ENCODE results near the gene MBD3L2B.

Gene MBD3L2B

GRCh38 chr19:7010722-7011593, 10.3 kb downstream of the MBD3L2B start:
- no peak overlapping the region for H3K27ac ChIP-seq
- H3K4me3 ChIP-seq: no peak overlapping the region
- no peak for DNase-seq (ENCODE audit: low spot score)
- no peak for TF ChIP-seq CTCF (IDR thresholded peaks at IDR 0.05)

- no peak overlapping the region for H3K4me3 ChIP-seq
- H3K27ac ChIP-seq: no peak overlapping the region
- no peak for TF ChIP-seq CTCF (IDR thresholded peaks at IDR 0.05)
- no peak for DNase-seq (ENCODE audit: low spot score)
Observed at GRCh38 chr19:7007859-7008258, 13.4 kb downstream of the MBD3L2B start.

GRCh38 chr19:7006135-7006704, 15.0 kb downstream of the MBD3L2B start:
- Histone ChIP-seq H3K27ac (no peak overlapping the region), H3K4me3 (no peak overlapping the region)
- DNase-seq (ENCODE audit: low spot score): no peak
- TF ChIP-seq CTCF (IDR thresholded peaks at IDR 0.05): no peak

GRCh38 chr19:7004313-7004931, 16.8 kb downstream of the MBD3L2B start:
- Histone ChIP-seq H3K4me3 (no peak overlapping the region), H3K27ac (no peak overlapping the region)
- no peak for DNase-seq (ENCODE audit: low spot score)
- no peak for TF ChIP-seq CTCF (IDR thresholded peaks at IDR 0.05)

- TF ChIP-seq CTCF (IDR thresholded peaks at IDR 0.05): no peak
- no peak overlapping the region for H3K4me3 ChIP-seq
- no peak for DNase-seq (ENCODE audit: low spot score)
- H3K27ac ChIP-seq: no peak overlapping the region
Observed at GRCh38 chr19:7000816-7001215, 20.4 kb downstream of the MBD3L2B start.

- no peak overlapping the region for H3K27ac ChIP-seq
- no peak overlapping the region for H3K4me3 ChIP-seq
- no peak for DNase-seq (ENCODE audit: low spot score)
- TF ChIP-seq CTCF (IDR thresholded peaks at IDR 0.05): no peak
Observed at GRCh38 chr19:7000333-7000732, 20.9 kb downstream of the MBD3L2B start.

All from coronary artery (tissue), 2 donors.